ENCODE measurements around the gene TM6SF1.
"Not testable (repeated sequence)": the region's sequence is repeated elsewhere in the genome, so short reads cannot be mapped to it uniquely, and the experiment has no call there.

DNA sequence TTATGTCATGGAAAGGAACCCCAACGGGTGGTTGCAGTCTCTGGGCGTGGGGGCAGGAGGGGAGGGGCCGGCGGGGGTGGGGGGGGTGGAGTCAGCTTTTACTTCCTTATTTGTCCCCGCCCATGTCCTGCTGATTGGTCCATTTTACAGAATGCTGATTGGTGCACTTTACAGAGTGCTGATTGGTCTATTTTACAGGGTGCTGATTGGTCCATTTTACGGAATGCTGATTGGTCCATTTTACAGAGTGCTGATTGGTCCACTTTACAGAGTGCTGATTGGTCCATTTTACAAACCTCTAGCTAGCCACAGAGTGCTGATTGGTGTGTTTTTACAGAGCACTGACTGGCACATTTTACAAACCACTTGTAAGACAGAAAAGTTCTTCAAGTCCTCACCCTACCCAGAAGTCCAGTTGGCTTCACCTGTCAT lies 38.2 kb upstream of the TM6SF1 start:
- TF ChIP-seq POU2F2 (IDR thresholded peaks at IDR 0.05; ENCODE audit: low read depth, low read length); POLR2A (IDR thresholded peaks at IDR 0.05; ENCODE audit: low read depth, low read length); POLR2AphosphoS5 (IDR thresholded peaks at IDR 0.05; ENCODE audit: low read depth, low read length); PAX5 (IDR thresholded peaks at IDR 0.05; ENCODE audit: insufficient read depth, low read length, severe bottlenecking); TAF1 (IDR thresholded peaks at IDR 0.05; ENCODE audit: low read depth, low read length): not testable (repeated sequence)

Data from GM12891 (cell line).